Heart right ventricle (tissue), 16 donors: ENCODE measurements around the gene NUDT16L1. TPM values are rescaled to one million over a fixed set of nuclear protein-coding genes. Genes with fewer than 3 reads are reported as not detected.
A peak's percentile ranks its signal among the peaks of the same experiment; 100 is the strongest.

ENCODE experiments used
- ATAC-seq, 8 donors: fragments of 200-7000 bp; cut with Tn5 transposase; one replicate each; pipeline ENCODE4 v1.9.1; 2020; ENCODE audit warnings: mild to moderate bottlenecking in 8 of 8, moderate library complexity in 8 of 8, moderate number of reproducible peaks in 1 of 8
- DNase-seq, 2 donors: peaks; one replicate each; pipeline ENCODE4 v3.0.0-alpha.2; 2020
- H3K27ac ChIP-seq, 10 donors: fragments of 200-600 bp; sonication (generic) in 2 of 10; one replicate each; pipeline versions ENCODE4 v1.5.0 to v1.8.0; 2020 to 2022; ENCODE audit warnings: mild to moderate bottlenecking in 3 of 10
- H3K27me3 ChIP-seq, 7 donors: fragments of 200-600 bp; one replicate each; pipeline ENCODE4 v1.8.0; 2021 to 2022; ENCODE audit warnings: mild to moderate bottlenecking in 2 of 7
- H3K36me3 ChIP-seq, 9 donors: fragments of 200-600 bp; sonication (generic) in 1 of 9; one replicate each; pipeline versions ENCODE4 v1.5.0 to v1.8.0; 2020 to 2022; ENCODE audit warnings: mild to moderate bottlenecking in 2 of 9
- H3K4me1 ChIP-seq, 9 donors: fragments of 200-600 bp; sonication (generic) in 1 of 9; one replicate each; pipeline versions ENCODE4 v1.5.0 to v1.8.0; 2020 to 2022; ENCODE audit warnings: mild to moderate bottlenecking in 4 of 9
- H3K4me3 ChIP-seq, 10 donors: fragments of 200-600 bp; sonication (generic) in 2 of 10; one replicate each; pipeline versions ENCODE4 v1.5.0 to v1.8.0; 2020 to 2022; ENCODE audit warnings: mild to moderate bottlenecking in 7 of 10, moderate library complexity in 2 of 10
- H3K9me3 ChIP-seq, 11 donors: fragments of 200-600 bp in 10 of 11; sonication (generic) in 2 of 11; one replicate each; pipeline versions ENCODE4 v1.5.0 to v1.8.0; 2013 to 2022; ENCODE audit warnings: mild to moderate bottlenecking in 2 of 11, control low read depth in 1 of 11, moderate library complexity in 1 of 11
- WGBS, 2 donors: extraction: QIAGEN DNeasy Blood & Tissue Kit; methylation state at CpG; one replicate each; pipeline ENCODE4 v1.1.7; 2013; ENCODE audit warnings: inconsistent platforms in 1 of 2; 5-methylcytosine and 5-hydroxymethylcytosine counted together
- intact Hi-C, 10 donors: fragments of 100-400 bp; cut with DNase I; formaldehyde crosslinking; loops; one replicate each; pipeline versions ENCODE4 v1.11.1 to v1.14.2; 2022
- long read RNA-seq, 3 donors: library from polyadenylated mRNA; unstranded; transcript quantifications; one replicate each; pipeline ENCODE4 v2.0.0, GENCODE V29; 2020 to 2021
- polyA plus RNA-seq, 2 donors: library from polyadenylated mRNA; stranded (reverse); fragments of 200-250 nt; gene quantifications; one replicate each; pipeline ENCODE4 v1.2.3, GENCODE V29; 2013
- total RNA-seq, 10 donors: library from RNA; stranded (reverse); fragmentation: NEBNext Ultra II Directional in 3 of 10; extraction: Animal tissue kit (Norgen Biotek cat#: 25700) in 3 of 10; gene quantifications; one replicate each; pipeline versions ENCODE4 v1.2.1 to v1.2.4, GENCODE V29; 2021 to 2023
- TF ChIP-seq, protein P1 (sequence below), 9 donors: fragments of 200-600 bp; sonication (generic) in 2 of 9; IDR thresholded peaks; one replicate each; pipeline versions ENCODE4 v1.5.0 to v1.8.0; 2021 to 2022; ENCODE audit warnings: antibody characterized with exemption in 9 of 9, mild to moderate bottlenecking in 5 of 9, moderate library complexity in 1 of 9
- donor health status: Arrhythmogenic right ventricular cardiomyopathy.
- donor health status: ischemic (EF 13 %, LVEDD 7.1; RV severe dilation, severe dysfunction).
- donor health status: healthy with polysubstance abuse.
- donor health status: DM: no; HTN: yes; CAD: no.
- donor health status: DM: no; HTN: no; CAD: no.
- donor health status: ischemic (EF 25% LVEDD 6.9; RV normal size, moderate dysfunction).
- donor health status: ischemic (EF 25% LVEDD 5.7; RV mildly dilated, moderate dysfunction).
- donor health status: healthy.
- donor health status: DM: yes; HTN: yes; CAD: no.
- donor health status: Ischemic cardiomyopathy.
- donor health status: ischemic (EF 35%, LVEDD 5.7; RV mildly dilated, moderate dysfunction).
- donor health status: nonischemic (EF 11% LVEDD 7.7; RV severe dilation, severe dysfunction).
- donor health status: DM: yes; HTN: yes; CAD: no.
- donor health status: PGD.
- donor health status: ischemic (EF 29% LVEDD 5.4; RV normal size, mild dysfunction).
- donor health status: nonischemic (EF 23%, LVEDD 6.1; RV moderate dilation, normal function).

The NUDT16L1 gene
- total RNA-seq (10 to 100 TPM; 34.1 to 65.7 (median 49.6) TPM), polyA plus RNA-seq (10 to 100 TPM; 25.4 to 48.8 TPM)
- long read RNA-seq, donor 1, transcript NUDT16L1-201 (3 exons, 1,349 nt), result major isoform, 71 of 87 reads
- long read RNA-seq, donor 1, partial matches to known transcripts, result 7 of 87 reads
- long read RNA-seq, donor 1, other reads (novel, unspliced or antisense), result 1 of 87 reads
- long read RNA-seq, donor 2, transcript NUDT16L1-201 (3 exons, 1,349 nt), result major isoform, 103 of 123 reads
- long read RNA-seq, donor 2, partial matches to known transcripts, result 6 of 123 reads
- long read RNA-seq, donor 2, other reads (novel, unspliced or antisense), result 12 of 123 reads
- long read RNA-seq, donor 3, transcript NUDT16L1-201 (3 exons, 1,349 nt), result major isoform, 98 of 101 reads
- long read RNA-seq, donor 3, partial matches to known transcripts, result 2 of 101 reads
- long read RNA-seq, donor 3, other reads (novel, unspliced or antisense), result 1 of 101 reads

- peak; percentile 88 to 96 (median 94) for ATAC-seq
- H3K4me3 ChIP-seq, result peak within 1 kb of the TSS; percentile 78 to 100 (median 90)
- intact Hi-C loops, result loop anchor here in 1 of 10 donors (5.0 kb wide), 1 partner anchor 264 kb away; the partner anchor contains the start of gene SEC14L5
Measured at GRCh38 chr16:4693296-4693955, at the start of gene NUDT16L1. NUDT16L1 (plus strand) TSS chr16:4693562; CDS start chr16:4693727, 165 bp downstream.

DNA sequence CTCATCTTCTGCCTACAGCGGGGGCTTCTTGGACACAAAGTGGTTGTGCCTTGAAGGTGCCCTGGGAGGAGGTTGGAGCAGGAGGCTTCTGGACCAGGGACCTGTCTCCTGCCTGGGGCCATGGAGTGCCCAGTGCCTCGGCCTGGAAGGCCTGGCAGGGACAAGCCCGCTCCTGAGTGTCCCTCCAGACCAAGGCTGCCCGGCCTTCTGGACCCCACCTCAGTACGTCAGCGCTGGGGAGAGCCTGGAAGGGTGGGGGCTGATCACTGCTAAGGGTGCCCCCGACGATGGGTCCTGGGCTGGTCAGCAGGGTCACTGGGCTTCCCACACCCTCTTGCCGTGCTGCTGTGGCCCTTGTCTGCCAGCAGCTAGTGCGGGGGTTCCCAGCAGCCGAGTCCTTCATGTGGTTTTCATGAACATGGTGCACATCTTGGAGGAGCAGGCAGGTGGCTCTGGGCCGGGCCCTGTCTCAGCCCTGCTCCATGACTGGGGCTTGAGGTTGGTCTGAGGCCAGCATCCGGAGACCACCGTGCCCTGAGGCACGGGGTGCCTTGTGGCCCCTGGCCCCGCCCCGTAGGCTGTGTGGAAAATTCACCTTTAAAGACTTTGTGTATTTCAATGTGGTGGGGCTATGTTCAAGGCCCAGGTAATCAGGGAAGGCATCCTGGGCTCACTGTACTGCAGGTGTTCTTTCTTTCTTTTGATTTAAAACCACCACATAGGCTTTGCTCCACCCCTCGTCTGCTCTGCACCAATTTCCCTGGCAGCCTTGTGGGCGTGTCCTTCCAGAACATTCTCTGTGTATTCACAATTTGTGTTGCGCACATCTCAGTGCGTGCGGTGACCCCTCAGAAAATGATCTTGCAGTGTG lies 46.4 kb upstream of the NUDT16L1 start:
- Histone ChIP-seq H3K36me3 (peaks cover 0 to 60% (median 5%) of the 10 kb centered on the region in 9 donors), H3K27ac (no peak overlapping the region), H3K4me3 (no peak overlapping the region), H3K4me1 (peaks cover 0 to 11% (median 0%) of the 10 kb centered on the region in 9 donors), H3K9me3 (no peaks in the 10 kb centered on the region), H3K27me3 (no peaks in the 10 kb centered on the region)
- DNase-seq, result no peak
- 93 to 96% methylated on average over 22 of the region's 22 CpGs for WGBS, 2 donors
- peak in 1 of 8 donors; percentile 16 for ATAC-seq
- intact Hi-C loops, result no loop called here
- TF ChIP-seq, protein P1, sequence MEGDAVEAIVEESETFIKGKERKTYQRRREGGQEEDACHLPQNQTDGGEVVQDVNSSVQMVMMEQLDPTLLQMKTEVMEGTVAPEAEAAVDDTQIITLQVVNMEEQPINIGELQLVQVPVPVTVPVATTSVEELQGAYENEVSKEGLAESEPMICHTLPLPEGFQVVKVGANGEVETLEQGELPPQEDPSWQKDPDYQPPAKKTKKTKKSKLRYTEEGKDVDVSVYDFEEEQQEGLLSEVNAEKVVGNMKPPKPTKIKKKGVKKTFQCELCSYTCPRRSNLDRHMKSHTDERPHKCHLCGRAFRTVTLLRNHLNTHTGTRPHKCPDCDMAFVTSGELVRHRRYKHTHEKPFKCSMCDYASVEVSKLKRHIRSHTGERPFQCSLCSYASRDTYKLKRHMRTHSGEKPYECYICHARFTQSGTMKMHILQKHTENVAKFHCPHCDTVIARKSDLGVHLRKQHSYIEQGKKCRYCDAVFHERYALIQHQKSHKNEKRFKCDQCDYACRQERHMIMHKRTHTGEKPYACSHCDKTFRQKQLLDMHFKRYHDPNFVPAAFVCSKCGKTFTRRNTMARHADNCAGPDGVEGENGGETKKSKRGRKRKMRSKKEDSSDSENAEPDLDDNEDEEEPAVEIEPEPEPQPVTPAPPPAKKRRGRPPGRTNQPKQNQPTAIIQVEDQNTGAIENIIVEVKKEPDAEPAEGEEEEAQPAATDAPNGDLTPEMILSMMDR (IDR thresholded peaks at IDR 0.05), result no peak

More at GRCh38 chr16:4693296-4693955, at the start of gene NUDT16L1:
- peak; percentile 96 to 97 for DNase-seq
- peaks cover 0 to 62% (median 17%) of the 10 kb centered on the region in 9 donors for H3K36me3 ChIP-seq
- no peaks in the 10 kb centered on the region for H3K9me3 ChIP-seq
- peak within 1 kb of the TSS; percentile 68 to 96 (median 90) for H3K27ac ChIP-seq
- TF ChIP-seq, protein P1 (IDR thresholded peaks at IDR 0.05), result peak in 8 of 9 donors; percentile 19 to 62 (median 38)
- H3K4me1 ChIP-seq, result peaks cover 15 to 38% (median 26%) of the 10 kb centered on the region in 9 donors
- WGBS, 2 donors, result 0% methylated on average over 88 to 91 of the region's 91 CpGs
- no peaks in the 10 kb centered on the region for H3K27me3 ChIP-seq

DNA sequence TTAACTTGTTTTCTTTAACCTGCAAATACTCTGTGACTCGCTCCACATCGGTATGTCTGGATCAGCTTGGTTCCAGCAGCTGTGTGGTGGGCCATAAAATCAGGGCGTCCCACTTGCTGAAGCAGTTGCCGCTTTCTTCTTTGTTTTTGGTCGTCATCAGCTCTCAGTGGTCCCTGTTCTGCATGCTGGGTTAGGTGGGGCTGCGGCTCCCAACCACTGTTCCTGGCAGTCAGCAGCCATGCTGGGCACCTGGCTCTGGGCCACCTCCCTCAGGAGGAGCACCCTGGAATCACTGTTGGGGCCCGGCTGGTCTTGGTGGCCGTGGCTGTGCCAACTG lies 45.8 kb upstream of the NUDT16L1 start:
- Histone ChIP-seq H3K4me3 (no peak overlapping the region), H3K27me3 (no peaks in the 10 kb centered on the region), H3K27ac (no peak overlapping the region), H3K9me3 (no peaks in the 10 kb centered on the region), H3K36me3 (peaks cover 0 to 66% (median 9%) of the 10 kb centered on the region in 9 donors), H3K4me1 (peaks cover 0 to 10% (median 0%) of the 10 kb centered on the region in 9 donors)
- ATAC-seq (no peak), DNase-seq (no peak)
- TF ChIP-seq, protein P1 (IDR thresholded peaks at IDR 0.05), result no peak
- intact Hi-C loops, result no loop called here
- WGBS, 2 donors, result 96 to 99% methylated on average over 8 of the region's 8 CpGs
